NCI-H2107 (cell line): ENCODE results near the gene ANGPTL4.
A peak's percentile ranks its signal among the peaks of the same experiment; 100 is the strongest.
"Not testable (repeated sequence)": the region's sequence is repeated elsewhere in the genome, so short reads cannot be mapped to it uniquely, and the experiment has no call there.

Experiments
- DNase-seq: peaks from one replicate; lab custom pipeline; 2025; lab: John Stamatoyannopoulos, UW

Gene ANGPTL4, protein sequence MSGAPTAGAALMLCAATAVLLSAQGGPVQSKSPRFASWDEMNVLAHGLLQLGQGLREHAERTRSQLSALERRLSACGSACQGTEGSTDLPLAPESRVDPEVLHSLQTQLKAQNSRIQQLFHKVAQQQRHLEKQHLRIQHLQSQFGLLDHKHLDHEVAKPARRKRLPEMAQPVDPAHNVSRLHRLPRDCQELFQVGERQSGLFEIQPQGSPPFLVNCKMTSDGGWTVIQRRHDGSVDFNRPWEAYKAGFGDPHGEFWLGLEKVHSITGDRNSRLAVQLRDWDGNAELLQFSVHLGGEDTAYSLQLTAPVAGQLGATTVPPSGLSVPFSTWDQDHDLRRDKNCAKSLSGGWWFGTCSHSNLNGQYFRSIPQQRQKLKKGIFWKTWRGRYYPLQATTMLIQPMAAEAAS

DNA sequence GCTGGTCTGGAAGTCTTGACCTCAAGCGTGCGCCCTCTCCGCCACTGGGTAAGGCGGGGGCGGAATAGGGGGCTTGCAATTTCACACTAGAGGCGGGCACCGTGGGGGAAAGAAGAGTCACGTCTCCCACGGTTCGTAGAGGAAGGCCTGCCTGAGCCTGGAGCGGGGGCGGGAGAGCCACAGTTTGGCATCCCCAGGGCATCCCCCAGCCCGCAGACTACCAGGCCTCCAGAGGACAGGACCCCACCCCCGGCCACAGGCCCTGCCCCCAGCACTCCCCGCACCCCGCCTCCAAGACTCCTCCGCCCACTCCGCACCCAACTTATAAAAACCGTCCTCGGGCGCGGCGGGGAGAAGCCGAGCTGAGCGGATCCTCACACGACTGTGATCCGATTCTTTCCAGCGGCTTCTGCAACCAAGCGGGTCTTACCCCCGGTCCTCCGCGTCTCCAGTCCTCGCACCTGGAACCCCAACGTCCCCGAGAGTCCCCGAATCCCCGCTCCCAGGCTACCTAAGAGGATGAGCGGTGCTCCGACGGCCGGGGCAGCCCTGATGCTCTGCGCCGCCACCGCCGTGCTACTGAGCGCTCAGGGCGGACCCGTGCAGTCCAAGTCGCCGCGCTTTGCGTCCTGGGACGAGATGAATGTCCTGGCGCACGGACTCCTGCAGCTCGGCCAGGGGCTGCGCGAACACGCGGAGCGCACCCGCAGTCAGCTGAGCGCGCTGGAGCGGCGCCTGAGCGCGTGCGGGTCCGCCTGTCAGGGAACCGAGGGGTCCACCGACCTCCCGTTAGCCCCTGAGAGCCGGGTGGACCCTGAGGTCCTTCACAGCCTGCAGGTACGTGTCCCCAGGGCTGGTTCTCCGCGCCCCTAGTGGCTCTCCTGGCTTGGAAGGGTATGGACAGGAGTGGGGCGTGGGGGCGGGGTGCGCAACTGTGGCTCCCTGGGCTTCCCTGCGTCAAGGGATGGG is at the start of gene ANGPTL4:
Gene ANGPTL4 (plus strand): TSS at position 353 of the 969 bp plus-strand sequence. CDS start 167 bp downstream, at position 520.
- DNase-seq = no peak

DNA sequence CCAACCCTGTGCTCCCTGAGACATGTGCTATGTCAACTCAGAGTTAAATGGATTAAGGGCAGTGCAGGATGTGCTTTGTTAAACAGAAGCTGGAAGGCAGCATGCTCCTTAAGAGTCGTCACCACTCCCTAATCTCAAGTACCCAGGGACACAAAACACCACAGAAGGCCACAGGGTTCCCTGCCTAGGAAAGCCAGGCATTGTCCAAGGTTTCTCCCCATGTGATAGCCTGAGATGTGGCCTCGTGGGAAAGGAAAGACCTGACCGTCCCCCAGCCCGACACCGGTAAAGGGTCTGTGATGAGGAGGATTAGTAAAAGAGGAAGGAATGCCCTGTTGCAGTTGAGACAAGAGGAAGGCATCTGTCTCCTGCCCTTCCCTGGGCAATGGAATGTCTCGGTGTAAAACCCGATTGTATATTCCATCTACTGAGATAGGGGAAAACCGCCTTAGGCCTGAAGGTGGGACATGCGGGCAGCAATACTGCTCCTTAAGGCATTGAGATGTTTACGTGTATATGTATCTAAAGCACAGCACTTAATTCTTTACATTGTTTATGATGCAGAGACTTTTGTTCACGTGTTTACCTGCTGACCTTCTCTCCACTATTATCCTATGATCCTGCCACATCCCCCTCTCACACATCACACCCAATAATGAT is 48.8 kb upstream of the ANGPTL4 start:
- not testable (repeated sequence) for DNase-seq

DNA sequence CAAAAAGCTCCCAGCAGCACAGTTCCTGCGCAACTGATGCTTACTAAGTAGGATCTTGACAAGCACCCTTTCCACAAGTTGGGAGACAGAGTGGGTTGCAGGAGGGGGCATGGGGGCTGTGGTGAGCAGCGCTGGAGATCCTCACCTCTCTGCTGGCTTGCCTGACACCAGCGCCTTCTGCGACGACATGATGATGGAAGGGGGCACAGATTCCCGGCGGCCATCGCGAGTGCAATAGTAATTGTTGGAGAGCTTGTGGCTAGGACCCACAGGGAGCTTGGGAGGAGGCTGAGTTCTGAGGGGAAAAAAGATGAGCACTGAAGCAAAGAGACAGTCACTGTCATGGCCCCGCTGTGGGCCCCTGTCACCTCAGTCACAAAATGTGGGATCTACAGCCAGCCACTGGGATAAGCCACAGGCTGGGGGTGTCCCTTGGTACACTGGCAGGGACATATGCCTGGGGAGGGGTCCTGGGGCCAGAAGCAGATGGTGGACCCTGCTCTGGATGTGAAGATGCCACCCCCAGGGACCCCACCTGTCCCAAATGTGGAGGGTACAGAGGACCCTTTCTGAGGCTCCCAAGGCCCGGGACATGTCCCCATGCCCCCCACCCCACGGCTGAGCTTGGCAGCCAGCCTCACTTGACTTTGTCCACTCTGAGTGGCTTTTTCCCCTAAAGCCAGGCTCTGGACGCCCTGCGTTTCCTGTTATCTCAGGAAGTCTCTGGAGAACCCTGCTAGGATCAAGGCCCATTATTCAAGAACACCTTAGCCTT is 47.4 kb upstream of the ANGPTL4 start:
- no peak for DNase-seq

DNA sequence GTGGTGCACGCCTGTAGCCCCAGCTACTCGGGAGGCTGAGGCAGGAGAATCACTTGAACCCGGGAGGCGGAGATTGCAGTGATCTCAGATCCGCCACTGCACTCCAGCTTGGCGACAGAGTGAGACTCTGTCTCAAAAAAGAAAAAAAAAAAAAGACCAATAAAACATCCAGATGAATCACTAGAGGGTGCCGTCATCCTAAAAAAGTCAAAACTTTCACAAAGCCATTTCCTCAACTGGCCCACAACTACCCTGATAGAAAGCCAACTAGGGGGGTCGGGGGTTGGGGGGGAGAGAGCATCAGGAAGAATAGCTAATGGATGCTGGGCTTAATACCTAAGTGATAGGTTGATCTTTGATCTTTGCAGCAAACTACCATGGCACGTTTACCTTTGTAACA is 45.1 kb upstream of the ANGPTL4 start:
- not testable (repeated sequence) for DNase-seq

DNA sequence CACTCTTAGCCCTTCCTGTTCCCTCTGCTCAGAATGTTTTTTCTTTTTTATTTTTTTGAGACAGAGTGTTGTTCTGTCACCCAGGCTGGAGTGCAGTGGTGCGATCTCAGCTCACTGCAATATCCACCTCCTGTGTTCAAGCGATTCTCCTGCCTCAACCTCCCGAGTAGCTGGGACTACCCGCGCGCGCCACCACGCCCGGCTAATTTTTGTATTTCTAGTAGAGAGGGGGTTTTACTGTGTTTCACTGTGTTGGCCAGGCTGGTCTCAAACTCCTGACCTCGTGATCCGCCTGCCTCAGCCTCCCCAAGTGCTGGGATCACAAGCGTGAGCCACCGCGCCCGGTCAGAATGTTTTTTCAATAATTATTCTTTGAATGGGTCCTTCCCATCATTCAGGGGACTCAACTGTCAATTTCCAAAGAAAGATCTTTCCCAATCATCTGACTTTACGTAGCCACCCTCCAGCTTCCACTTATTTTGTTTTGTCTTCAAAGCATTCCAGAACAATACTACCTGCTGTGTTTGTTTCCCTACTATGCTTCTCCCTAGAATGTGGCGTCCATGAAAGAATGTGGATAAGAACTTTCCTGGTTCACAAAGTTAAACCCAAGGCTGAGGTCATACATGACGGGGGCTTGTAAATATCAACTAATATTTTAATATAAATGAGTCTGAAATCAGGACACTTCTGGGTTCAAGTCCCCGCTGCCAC is 44.0 kb upstream of the ANGPTL4 start:
- DNase-seq = no peak

DNA sequence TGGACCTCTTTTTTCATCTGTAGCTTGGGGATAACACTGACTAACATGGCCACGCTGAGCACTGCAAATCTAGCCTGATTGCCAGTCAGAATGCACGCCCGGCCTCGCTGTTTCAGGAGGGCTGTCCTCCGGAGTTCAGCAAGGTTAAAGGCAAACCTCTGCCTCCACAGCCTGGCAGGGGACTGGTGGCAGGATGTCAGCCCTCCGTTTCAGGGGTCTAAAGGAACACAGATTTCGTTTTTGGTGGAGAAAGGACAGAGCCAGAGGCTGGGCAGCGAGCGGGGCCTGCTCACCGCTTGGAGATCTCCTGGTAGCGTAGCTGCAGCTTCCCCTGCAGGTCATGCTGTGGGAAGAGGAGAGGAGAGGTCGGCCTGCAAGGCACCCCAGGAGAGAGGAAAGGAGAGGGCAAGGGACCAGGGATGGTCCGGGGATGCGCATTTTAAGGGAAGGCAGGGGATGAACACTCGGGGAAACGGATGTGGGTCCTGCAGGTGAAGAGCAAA is 43.3 kb upstream of the ANGPTL4 start:
- no peak for DNase-seq

DNA sequence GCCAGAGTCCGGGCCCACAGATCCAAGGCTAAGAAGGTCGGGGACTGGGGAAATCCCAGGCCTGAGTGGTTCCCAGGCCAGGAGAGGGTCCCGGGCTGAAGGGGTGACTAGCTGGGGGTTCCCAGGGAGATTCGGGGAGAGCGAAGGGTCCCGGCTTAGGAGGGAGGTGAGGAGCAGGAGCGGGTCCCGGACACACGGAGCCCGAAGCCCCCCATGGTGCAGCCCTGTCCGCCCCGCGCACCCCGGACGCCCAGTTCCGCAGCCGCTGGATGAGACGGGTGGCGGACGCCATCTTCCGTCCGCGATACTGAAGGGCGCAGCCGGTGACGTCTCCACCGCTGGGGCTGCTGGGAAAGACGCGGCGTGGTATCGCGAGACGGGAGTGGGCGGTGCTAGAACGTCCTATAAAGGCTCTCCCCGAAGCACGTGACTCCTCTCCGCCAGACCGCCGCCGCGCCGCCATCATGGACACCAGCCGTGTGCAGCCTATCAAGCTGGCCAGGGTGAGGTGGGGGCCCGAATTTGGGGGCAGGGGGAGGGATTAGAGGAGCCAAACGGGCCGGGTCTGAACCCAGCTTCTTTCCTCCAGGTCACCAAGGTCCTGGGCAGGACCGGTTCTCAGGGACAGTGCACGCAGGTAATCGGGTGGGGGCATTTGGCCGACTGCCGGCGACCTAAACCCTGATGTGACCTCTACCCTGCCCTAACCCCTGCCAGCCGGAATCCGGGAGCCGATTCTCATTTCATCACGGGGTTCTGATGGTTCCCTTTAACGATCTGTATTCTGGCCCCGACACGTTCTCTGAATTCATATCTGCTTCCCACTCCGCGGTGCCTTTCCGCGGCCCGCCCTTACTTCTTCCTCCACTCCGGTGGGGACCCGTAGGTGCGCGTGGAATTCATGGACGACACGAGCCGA is 42.6 kb upstream of the ANGPTL4 start, which contains the start of the genes NDUFA7 and RPS28:
Gene NDUFA7 (minus strand): TSS at position 309 of the 919 bp plus-strand sequence. CDS start 17 bp downstream, at position 292.
Gene RPS28 (plus strand): TSS at position 430 of the 919 bp plus-strand sequence. CDS start 35 bp downstream, at position 465.
- peak; percentile 95 for DNase-seq

DNA sequence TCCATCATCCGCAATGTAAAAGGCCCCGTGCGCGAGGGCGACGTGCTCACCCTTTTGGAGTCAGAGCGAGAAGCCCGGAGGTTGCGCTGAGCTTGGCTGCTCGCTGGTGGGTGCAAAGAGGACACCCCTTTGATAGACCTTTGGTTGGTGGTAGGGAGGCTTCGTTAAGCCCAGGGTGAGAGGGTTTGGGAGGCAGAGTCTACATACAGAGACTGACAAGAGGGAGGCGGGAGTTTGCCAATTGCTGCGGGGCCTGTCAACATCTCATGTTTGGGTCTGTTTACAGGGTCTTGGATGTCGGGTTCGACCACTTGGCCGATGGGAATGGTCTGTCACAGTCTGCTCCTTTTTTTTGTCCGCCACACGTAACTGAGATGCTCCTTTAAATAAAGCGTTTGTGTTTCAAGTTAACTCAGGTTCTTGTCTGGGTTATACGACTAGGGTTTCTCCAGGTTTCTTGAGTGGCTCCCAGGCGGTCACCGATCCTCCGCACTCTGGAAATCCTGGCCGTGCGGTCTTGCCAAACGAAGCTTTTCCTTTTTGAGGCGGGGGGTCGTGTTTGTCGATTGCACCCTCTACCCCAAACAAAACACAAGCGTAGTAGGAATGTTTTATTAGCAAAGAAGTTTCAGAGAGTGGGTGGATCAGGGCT is 41.8 kb upstream of the ANGPTL4 start:
- no peak for DNase-seq

DNA sequence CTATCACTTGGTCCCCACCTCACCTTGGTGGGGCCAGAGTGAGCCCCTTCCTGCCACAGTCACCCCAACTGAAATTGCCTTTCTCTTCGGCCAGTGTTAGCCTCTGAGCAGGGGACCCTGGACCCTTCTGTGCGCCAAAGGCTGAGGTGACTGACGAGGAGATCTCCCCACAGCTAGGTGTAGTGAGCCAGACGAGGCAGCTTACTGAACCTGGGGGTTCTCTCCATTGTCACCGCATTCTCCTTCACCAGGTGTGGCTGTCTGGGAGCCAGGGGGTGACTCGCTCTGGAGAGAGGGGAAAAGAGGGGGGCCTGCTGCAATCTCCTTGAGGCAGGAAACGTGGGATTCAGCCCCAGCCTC is 41.3 kb upstream of the ANGPTL4 start:
- no peak for DNase-seq

DNA sequence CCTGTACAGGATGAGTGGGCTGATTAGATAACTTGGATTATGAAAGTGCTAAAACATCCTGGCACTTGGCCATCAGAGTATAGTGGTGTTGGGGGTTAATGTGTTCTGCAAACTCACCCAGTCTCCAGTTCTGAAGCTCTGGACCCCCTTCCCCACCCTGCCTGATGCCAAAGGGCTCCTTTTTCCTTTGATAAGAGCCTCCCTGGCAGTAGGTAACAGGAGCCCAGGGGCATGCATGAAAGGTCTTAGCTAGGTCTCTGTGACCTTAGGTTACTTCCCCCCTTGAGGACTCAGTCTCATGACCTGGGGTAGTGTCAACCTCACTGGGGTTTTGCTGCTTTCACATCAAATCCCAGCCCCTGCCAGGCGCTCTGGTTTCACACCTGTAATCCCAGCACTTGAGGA is 40.2 kb upstream of the ANGPTL4 start:
- no peak for DNase-seq

DNA sequence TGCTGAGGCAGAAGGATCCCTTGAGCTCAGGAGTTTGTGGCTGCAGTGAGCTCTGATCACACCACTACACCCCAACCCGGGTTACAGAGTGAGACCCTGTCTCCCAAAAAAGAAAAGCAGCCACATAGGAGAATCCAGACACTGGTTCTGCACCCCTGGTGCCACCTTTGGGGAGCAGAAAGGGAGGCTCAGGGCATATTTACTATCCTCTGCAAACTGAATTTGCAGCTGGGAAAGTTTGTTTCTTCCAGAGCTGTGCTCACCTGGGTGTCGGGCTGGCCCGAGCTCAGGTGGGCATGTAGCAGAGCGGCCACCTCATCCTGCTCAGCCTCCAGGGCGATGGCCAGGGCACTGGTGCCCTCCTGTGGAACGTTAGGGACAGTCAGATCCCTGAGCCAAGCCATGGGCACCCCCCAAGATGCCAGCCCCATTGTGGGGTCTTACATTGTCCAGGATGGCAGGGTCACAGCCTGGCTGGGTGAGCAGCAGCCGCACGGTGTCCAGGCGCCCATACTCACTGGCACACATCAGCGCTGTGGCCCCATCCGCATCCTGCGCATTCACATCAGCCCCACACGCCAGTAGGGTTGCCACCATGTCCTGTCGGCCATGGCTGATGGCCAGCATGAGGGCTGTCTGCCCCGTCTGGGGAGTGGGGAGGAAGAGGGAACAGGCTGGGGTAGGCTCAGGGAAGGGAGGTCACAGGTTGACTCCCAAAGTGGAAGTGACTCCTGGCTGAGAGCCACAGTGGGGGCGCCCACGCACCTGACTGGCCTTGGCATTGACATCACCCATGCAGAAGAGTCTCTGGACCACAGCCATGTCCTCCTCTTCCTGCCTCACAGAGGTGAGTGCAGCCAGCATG is 39.5 kb upstream of the ANGPTL4 start:
- no peak for DNase-seq

DNA sequence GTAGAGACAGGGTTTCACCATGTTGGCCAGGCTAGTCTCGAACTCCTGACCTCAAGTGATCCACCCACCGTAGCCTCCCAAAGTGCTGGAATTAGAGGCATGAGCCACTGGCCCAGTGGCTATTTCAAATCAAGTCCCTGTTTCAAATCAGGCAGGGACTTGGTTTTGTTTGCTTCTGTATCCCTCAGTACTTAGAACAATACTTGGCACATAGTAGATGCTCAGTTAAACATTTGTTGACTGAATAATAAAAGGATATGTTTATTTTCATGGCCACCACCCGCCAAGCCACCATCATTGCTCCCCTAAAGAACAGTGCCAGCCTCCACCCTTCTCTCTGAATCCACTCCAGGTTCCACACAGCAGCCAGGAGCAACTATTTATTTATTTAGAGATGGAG is 38.5 kb upstream of the ANGPTL4 start:
- DNase-seq = no peak

DNA sequence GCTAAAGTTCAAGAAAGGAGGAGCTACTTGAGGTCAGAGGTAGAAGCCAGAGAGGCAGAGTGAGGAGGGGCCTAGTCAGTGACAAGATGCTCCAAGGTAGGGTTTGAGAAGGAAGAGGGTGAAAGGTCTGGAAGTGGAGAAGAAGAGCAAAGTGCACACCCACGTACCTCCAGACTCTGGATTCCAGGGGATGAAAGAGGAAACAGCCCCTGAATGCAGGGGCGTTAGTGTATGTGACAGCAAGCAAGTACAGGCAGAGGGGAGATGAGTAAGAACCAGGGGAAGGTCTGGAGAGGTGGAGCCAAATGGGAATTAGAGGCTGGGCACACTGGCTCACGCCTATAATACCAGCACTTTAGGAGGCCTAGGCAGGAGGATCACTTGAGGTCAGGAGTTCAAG is 34.0 kb upstream of the ANGPTL4 start:
- DNase-seq = no peak

DNA sequence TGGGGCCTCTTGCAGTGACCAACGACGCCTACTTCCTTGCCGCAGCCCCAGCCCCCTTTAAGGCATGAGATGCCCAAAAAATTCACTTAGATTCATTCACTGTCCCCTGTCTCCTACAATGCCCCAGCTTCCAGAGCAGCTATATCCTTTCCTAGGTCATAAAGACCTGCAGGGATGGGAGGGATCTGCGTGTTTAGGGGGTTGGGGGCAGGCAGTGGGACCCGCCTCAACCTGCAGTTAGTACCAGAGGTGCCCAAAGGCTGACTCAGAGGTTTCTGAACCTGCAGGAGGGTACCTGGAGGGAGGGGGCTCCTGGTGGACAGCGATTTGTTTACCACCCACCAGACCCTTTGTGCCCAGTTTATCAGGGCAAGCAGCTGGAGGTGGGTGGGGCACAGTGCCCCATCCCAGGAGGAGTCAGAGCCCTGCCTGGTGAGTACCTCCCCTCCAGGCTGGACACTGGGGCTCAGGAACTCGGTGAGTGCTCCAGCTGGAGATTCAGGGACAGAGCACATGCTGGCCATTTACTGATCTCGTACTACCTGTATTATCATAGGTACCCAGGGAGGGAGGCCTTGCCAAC is 32.6 kb upstream of the ANGPTL4 start:
- no peak for DNase-seq

DNA sequence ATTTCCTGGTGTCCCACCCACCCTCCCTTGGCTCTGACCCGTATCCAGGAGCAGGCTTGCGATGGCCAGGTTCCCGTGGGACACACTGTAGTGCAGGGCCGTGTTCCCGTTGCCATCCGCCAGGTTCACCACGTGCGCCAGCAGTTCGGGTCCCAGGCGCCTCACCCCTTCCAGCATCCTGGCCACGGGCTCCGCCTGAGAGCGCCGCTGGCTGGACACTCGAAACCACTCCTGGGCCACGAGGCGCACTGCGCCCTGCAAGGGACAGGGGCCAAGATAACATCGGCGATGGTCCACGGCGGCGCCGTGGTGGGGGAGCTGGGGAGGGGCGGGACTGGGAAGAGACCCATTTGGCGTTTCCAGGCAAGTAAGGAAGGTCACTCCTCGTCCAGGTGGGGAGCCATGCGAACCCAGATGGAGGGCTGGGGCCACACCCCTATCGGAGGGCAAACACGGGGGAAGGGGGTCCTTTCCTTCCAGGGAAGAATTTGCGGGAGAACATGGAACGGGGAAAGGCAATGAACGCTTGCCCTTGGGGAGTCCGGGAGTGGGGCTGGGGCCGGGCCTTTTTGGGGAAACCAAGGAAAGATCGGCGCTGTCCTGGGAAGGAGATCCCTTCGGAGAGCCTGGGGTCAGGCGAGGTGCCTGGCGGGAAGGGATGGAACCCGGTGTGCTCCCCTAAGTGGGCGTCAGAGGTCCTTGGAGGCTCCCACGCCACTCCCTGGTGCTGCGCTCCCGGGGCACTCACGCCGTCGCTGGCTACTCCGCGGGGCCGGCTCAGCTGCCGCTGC is 30.8 kb upstream of the ANGPTL4 start:
- no peak for DNase-seq

DNA sequence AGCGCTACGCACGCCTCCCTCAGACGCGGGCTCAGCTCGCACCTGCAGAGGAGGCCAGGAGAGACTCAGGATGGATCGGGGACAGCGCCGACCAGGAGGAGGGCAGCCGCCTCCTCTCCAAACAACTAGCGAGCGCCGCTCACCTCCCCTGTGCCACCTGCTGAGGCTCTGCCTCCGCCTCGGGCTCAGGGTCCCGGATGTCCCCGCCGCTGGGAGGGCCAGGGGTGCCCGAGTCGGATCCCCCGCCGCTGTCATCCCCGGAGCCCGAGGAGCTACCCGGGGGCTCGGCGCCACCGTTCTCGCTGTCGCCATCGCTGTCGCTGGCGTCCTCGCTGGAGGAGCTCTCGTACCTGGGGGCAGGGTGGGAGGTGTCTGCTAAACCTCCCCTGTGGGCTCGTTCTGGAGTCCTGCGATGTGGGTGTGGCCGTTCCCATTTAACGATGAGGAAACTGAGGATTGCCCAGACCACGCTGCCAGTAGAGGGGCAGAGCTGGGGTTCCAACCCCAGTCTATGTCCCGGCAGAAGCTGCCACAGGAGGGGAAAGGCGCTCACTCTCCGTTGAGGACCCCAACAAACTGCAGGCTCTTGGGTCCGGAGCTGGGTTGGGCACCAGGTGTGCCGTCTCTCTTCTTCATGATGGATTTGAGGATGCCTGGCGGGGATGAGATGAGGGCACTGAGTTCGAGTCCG is 30.0 kb upstream of the ANGPTL4 start:
- DNase-seq = no peak
